PFSK-1 (cell line): Measurements from ENCODE around the gene THRB. TPM values are rescaled to one million over a fixed set of nuclear protein-coding genes. Genes with fewer than 3 reads are reported as not detected.

Experiments used
- FOXP2 ChIP-seq: optimal IDR thresholded peaks from 2 replicates; pipeline ENCODE3; 2011; ENCODE audit warnings: borderline replicate concordance, control low read depth, inconsistent platforms; ENCODE audit not compliant: insufficient read depth; ENCODE audit errors: extremely low read length, extremely low read depth
- POLR2AphosphoS5 ChIP-seq: IDR thresholded peaks from 2 replicates; pipeline ENCODE4 v1.6.1; 2012; ENCODE audit warnings: low read depth, mild to moderate bottlenecking, control low read depth, low read length, moderate library complexity
- SIN3A ChIP-seq: IDR thresholded peaks from 2 replicates; pipeline ENCODE4 v1.6.1; 2012; ENCODE audit warnings: mild to moderate bottlenecking, low read length, moderate library complexity, borderline replicate concordance; ENCODE audit not compliant: insufficient read depth
- TAF1 ChIP-seq: IDR thresholded peaks from 2 replicates; pipeline ENCODE4 v1.6.1; 2012; ENCODE audit warnings: low read length, control low read depth, borderline replicate concordance; ENCODE audit not compliant: insufficient read depth
- polyA plus RNA-seq: library from polyadenylated mRNA; unstranded; fragments of >200 nt; gene quantifications from one replicate; pipeline ENCODE4 v1.2.1, GENCODE V29; 2012; ENCODE audit warnings: low read depth, missing spikeins; ENCODE audit not compliant: insufficient read length
- TF ChIP-seq, protein P1 (sequence below), 2 experiments: IDR thresholded peaks; 2 replicates each; pipeline versions ENCODE4 v1.6.1 to v1.8.0; 2011 to 2012; ENCODE audit warnings: low read depth in 2 of 2, low read length in 2 of 2, control low read depth in 1 of 2, inconsistent platforms in 1 of 2, mild to moderate bottlenecking in 1 of 2, moderate library complexity in 1 of 2; ENCODE audit not compliant: insufficient read depth in 1 of 2

Gene THRB
- polyA plus RNA-seq, result not detected

GRCh38 chr3:24494618-24495325, at the start of gene THRB:
Gene THRB, minus strand, starts transcription at chr3:24494850.
- TF ChIP-seq, protein P1, sequence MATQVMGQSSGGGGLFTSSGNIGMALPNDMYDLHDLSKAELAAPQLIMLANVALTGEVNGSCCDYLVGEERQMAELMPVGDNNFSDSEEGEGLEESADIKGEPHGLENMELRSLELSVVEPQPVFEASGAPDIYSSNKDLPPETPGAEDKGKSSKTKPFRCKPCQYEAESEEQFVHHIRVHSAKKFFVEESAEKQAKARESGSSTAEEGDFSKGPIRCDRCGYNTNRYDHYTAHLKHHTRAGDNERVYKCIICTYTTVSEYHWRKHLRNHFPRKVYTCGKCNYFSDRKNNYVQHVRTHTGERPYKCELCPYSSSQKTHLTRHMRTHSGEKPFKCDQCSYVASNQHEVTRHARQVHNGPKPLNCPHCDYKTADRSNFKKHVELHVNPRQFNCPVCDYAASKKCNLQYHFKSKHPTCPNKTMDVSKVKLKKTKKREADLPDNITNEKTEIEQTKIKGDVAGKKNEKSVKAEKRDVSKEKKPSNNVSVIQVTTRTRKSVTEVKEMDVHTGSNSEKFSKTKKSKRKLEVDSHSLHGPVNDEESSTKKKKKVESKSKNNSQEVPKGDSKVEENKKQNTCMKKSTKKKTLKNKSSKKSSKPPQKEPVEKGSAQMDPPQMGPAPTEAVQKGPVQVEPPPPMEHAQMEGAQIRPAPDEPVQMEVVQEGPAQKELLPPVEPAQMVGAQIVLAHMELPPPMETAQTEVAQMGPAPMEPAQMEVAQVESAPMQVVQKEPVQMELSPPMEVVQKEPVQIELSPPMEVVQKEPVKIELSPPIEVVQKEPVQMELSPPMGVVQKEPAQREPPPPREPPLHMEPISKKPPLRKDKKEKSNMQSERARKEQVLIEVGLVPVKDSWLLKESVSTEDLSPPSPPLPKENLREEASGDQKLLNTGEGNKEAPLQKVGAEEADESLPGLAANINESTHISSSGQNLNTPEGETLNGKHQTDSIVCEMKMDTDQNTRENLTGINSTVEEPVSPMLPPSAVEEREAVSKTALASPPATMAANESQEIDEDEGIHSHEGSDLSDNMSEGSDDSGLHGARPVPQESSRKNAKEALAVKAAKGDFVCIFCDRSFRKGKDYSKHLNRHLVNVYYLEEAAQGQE (IDR thresholded peaks at IDR 0.05; ENCODE audit: insufficient read depth in 1 of 2, low read depth in 2 of 2, low read length in 2 of 2), result no peak
- TF ChIP-seq POLR2AphosphoS5 (no peak), TAF1 (no peak), FOXP2 (no peak), SIN3A (no peak)

- no peak for TF ChIP-seq FOXP2
- TF ChIP-seq, protein P1 (IDR thresholded peaks at IDR 0.05; ENCODE audit: insufficient read depth in 1 of 2, low read depth in 2 of 2, low read length in 2 of 2), result no peak
- TF ChIP-seq POLR2AphosphoS5, result no peak
- TF ChIP-seq TAF1, result no peak
- no peak for TF ChIP-seq SIN3A
Measured at GRCh38 chr3:24541935-24542334, 47.3 kb upstream of the THRB start.

- TF ChIP-seq, protein P1 (IDR thresholded peaks at IDR 0.05; ENCODE audit: insufficient read depth in 1 of 2, low read depth in 2 of 2, low read length in 2 of 2), result no peak
- TF ChIP-seq POLR2AphosphoS5 (no peak), TAF1 (no peak), SIN3A (no peak), FOXP2 (no peak)
Measured at GRCh38 chr3:24540821-24541220, 46.2 kb upstream of the THRB start.

DNA sequence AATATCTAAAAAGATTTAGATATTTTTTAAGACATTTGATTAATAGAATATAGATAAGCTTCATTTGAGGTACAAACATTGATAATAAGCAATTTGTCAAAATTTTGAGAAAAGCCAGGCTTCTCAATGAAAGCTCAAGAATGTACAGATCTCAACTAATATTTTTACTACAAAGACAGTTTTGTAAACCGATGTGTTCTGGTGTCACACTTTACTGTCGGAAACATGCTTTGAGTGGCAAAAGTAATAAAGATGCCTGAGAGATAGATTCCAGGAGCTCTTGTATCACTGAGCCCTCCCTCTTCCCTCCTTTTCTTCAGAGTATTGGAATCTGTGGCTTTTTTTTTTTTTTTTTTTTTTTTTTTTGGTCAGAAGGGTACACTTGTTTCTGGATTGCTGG, 45.0 kb upstream of the THRB start:
- TF ChIP-seq, protein P1 (IDR thresholded peaks at IDR 0.05; ENCODE audit: insufficient read depth in 1 of 2, low read depth in 2 of 2, low read length in 2 of 2), result no peak

GRCh38 chr3:24538891-24539290, 44.2 kb upstream of the THRB start:
- TF ChIP-seq, protein P1 (IDR thresholded peaks at IDR 0.05; ENCODE audit: insufficient read depth in 1 of 2, low read depth in 2 of 2, low read length in 2 of 2), result no peak
- TF ChIP-seq TAF1 (no peak), FOXP2 (no peak), POLR2AphosphoS5 (no peak), SIN3A (no peak)
